B cell (primary cell): Measurements from ENCODE around the gene PCMTD2. TPM values are rescaled to one million over a fixed set of nuclear protein-coding genes. Genes with fewer than 3 reads are reported as not detected.
A peak's percentile ranks its signal among the peaks of the same experiment; 100 is the strongest.

Experiments
- ATAC-seq: fragments of 200-7000 bp; cut with Tn5 transposase; one replicate; pipeline ENCODE4 v1.10.0; 2021; ENCODE audit warnings: low read depth, mild to moderate bottlenecking, moderate number of reproducible peaks, moderate library complexity
- CTCF ChIA-PET: fragments of 350-600 bp; sonication (Branson Sonifier 250); formaldehyde crosslinking; loops from one replicate; lab custom pipeline; 2021; ENCODE audit warnings: antibody characterized with exemption, inconsistent platforms; lab: Charles Lee
- POLR2A ChIA-PET: fragments of 350-600 bp; sonication (Branson Sonifier 250); formaldehyde crosslinking; loops from one replicate; lab custom pipeline; 2021; ENCODE audit warnings: antibody characterized with exemption; lab: Charles Lee
- DNase-seq: peaks from one replicate; pipeline ENCODE4 v3.0.0; 2013
- H2AFZ ChIP-seq: 2 replicates; pipeline ENCODE4 v1.6.1; 2012; ENCODE audit warnings: mild to moderate bottlenecking, low read depth, low read length; ENCODE audit not compliant: insufficient read depth, poor library complexity, severe bottlenecking
- H3K27ac ChIP-seq, 2 donors: 1 replicate in 1 of 2; 2 replicates in 1 of 2; pipeline ENCODE4 v1.5.1; 2012 to 2013; ENCODE audit warnings: low read length in 2 of 2, mild to moderate bottlenecking in 2 of 2, moderate library complexity in 1 of 2
- H3K27me3 ChIP-seq, 4 experiments: fragments of 200-600 bp in 1 of 4; sonication (generic) in 1 of 4; replicated peaks in 1 of 4; 1 replicate in 2 of 4; 2 replicates in 2 of 4; pipeline versions ENCODE4 v1.6.1 to v1.7.0; 2013 to 2016; ENCODE audit warnings: low read length in 3 of 4, mild to moderate bottlenecking in 2 of 4, mixed read lengths in 1 of 4, moderate library complexity in 1 of 4; ENCODE audit not compliant: insufficient read depth in 4 of 4, control insufficient read depth in 3 of 4; ENCODE audit errors: control extremely low read depth in 1 of 4
- H3K36me3 ChIP-seq, 2 experiments: replicated peaks in 1 of 2; 1 replicate in 1 of 2; 2 replicates in 1 of 2; pipeline versions ENCODE4 v1.6.1 to v1.7.1; 2013; ENCODE audit warnings: low read length in 1 of 2; ENCODE audit not compliant: insufficient read depth in 2 of 2, control insufficient read depth in 1 of 2; ENCODE audit errors: control extremely low read depth in 1 of 2, extremely low read depth in 1 of 2
- H3K4me1 ChIP-seq, 2 donors: fragments of 200-600 bp in 1 of 2; sonication (generic) in 1 of 2; 1 replicate in 1 of 2; 2 replicates in 1 of 2; pipeline versions ENCODE4 v1.5.1 to v1.6.1; 2013 to 2017; ENCODE audit warnings: low read length in 2 of 2; ENCODE audit not compliant: control insufficient read depth in 2 of 2, insufficient read depth in 2 of 2
- H3K4me2 ChIP-seq: replicated peaks from 2 replicates; pipeline ENCODE3; 2012; ENCODE audit warnings: mild to moderate bottlenecking, low read depth, low read length; ENCODE audit not compliant: poor library complexity, severe bottlenecking
- H3K4me3 ChIP-seq, 5 experiments: fragments of 200-600 bp in 1 of 5; sonication (generic) in 1 of 5; 1 replicate in 3 of 5; 2 replicates in 2 of 5; pipeline versions ENCODE4 v1.5.1 to v1.7.0; 2011 to 2016; ENCODE audit warnings: low read length in 4 of 5, mild to moderate bottlenecking in 4 of 5, low read depth in 2 of 5, control low read depth in 1 of 5, moderate library complexity in 1 of 5; ENCODE audit not compliant: insufficient read depth in 1 of 5; ENCODE audit errors: control extremely low read depth in 1 of 5, extremely low read depth in 1 of 5
- H3K79me2 ChIP-seq: fragments of 200-600 bp; sonication (generic); one replicate; pipeline ENCODE4 v1.6.0; 2016; ENCODE audit warnings: low read length; ENCODE audit not compliant: control insufficient read depth, insufficient read depth
- H3K9ac ChIP-seq: fragments of 200-600 bp; sonication (generic); 2 replicates; pipeline ENCODE4 v1.6.1; 2017; ENCODE audit warnings: mild to moderate bottlenecking, low read length, moderate library complexity
- H3K9me3 ChIP-seq, 3 donors: one replicate each; pipeline versions ENCODE4 v1.6.1 to v1.7.1; 2013; ENCODE audit warnings: low read length in 2 of 3; ENCODE audit not compliant: control insufficient read depth in 2 of 3, insufficient read depth in 1 of 3; ENCODE audit errors: control extremely low read depth in 1 of 3
- H4K20me1 ChIP-seq: 2 replicates; pipeline ENCODE4 v1.6.0; 2012; ENCODE audit warnings: mild to moderate bottlenecking, low read length; ENCODE audit not compliant: insufficient read depth, control insufficient read depth, poor library complexity, severe bottlenecking
- H3K27ac Mint-ChIP-seq: one replicate; pipeline ENCODE4 v1.8.0; 2021; ENCODE audit warnings: mixed read lengths
- H3K27me3 Mint-ChIP-seq: one replicate; pipeline ENCODE4 v1.8.0; 2021; ENCODE audit warnings: mixed read lengths
- H3K4me1 Mint-ChIP-seq: one replicate; pipeline ENCODE4 v1.8.0; 2021; ENCODE audit warnings: mixed read lengths
- H3K4me3 Mint-ChIP-seq: one replicate; pipeline ENCODE4 v1.8.0; 2021; ENCODE audit warnings: mixed read lengths
- H3K9me3 Mint-ChIP-seq: one replicate; pipeline ENCODE4 v1.8.0; 2022; ENCODE audit warnings: mixed read lengths; ENCODE audit not compliant: insufficient read depth
- CTCF ChIP-seq: fragments of 200-600 bp; IDR thresholded peaks from one replicate; pipeline ENCODE4 v1.8.0; 2022; ENCODE audit warnings: antibody characterized with exemption, mild to moderate bottlenecking
- EZH2 ChIP-seq: IDR thresholded peaks from 2 replicates; pipeline ENCODE4 v1.6.1; 2012; ENCODE audit warnings: borderline replicate concordance, low read depth, mild to moderate bottlenecking, moderate library complexity, low read length; ENCODE audit not compliant: insufficient read depth, poor library complexity, severe bottlenecking
- WGBS: methylation state at CpG from one replicate; pipeline ENCODE4 v1.1.5; 2013; ENCODE audit warnings: missing lambda C conversion rate; ENCODE audit not compliant: insufficient coverage; 5-methylcytosine and 5-hydroxymethylcytosine counted together
- intact Hi-C: fragments of 100-400 bp; cut with micrococcal nuclease; formaldehyde crosslinking; loops from one replicate; pipeline ENCODE4 v1.10.0; 2022
- polyA plus RNA-seq: library from polyadenylated mRNA; depleted of rRNA; stranded (reverse); fragments of >200 nt; gene quantifications from 2 replicates; pipeline ENCODE4 v1.2.3, GENCODE V29; 2012
- total RNA-seq, 2 donors: library from RNA; stranded (reverse); fragments of 120-200 nt in 1 of 2; gene quantifications; 1 replicate in 1 of 2; 2 replicates in 1 of 2; pipeline versions ENCODE4 v1.2.3 to v1.2.4, GENCODE V29; 2013 to 2022

The PCMTD2 gene
- total and polyA plus RNA-seq, 2 donors (not counting 1 experiment from before 2014, with no cell fraction given): 39.8 to 131 TPM

GRCh38 chr20:64257107-64257757, 1.7 kb downstream of the PCMTD2 start:
- Histone ChIP-seq H3K4me1 (peaks cover 32 to 33% of the 10 kb centered on the region in 2 donors), H3K27me3 (no peaks in the 10 kb centered on the region), H3K4me3 (peak overlapping the region in 2 of 5 experiments; percentile 64 to 86), H3K9me3 (no peaks in the 10 kb centered on the region), H2AFZ (no peak overlapping the region), H3K27ac (no peak overlapping the region), H3K36me3 (peaks cover 0 to 8% of the 10 kb centered on the region in 2 experiments), H3K4me2 (peak overlapping the region; percentile 98), H4K20me1 (peaks cover 21% of the 10 kb centered on the region), H3K9ac (peak overlapping the region; percentile 78), H3K79me2 (peaks cover 65% of the 10 kb centered on the region)
- POLR2A ChIA-PET: no interaction called here
- Mint-ChIP-seq H3K4me1 (peaks cover 56% of the 10 kb centered on the region), H3K27ac (peak overlapping the region; percentile 98), H3K27me3 (no peaks in the 10 kb centered on the region), H3K9me3 (no peaks in the 10 kb centered on the region), H3K4me3 (peak overlapping the region; percentile 95)
- TF ChIP-seq CTCF (no peak), EZH2 (no peak)
- ATAC-seq: no peak
- no CpG with 5 or more reads among the region's 13 CpGs for WGBS
- CTCF ChIA-PET: interaction anchor here (1.1 kb wide), 1 partner anchor 13 kb away, joined by 3 read pairs; no protein-coding TSS in a partner anchor
- intact Hi-C loops: loop anchor here (5.0 kb wide), 1 partner anchor 180 kb away; the partner anchor contains the start of gene RGS19
- DNase-seq: no peak

- no peak for ATAC-seq
- H4K20me1 ChIP-seq: peaks cover 31% of the 10 kb centered on the region
- no peak overlapping the region for H3K27ac ChIP-seq
- no peak for TF ChIP-seq EZH2
- no peak for TF ChIP-seq CTCF
- Mint-ChIP-seq H3K4me1 (peaks cover 51% of the 10 kb centered on the region), H3K4me3 (peak overlapping the region; percentile 19), H3K9me3 (no peaks in the 10 kb centered on the region), H3K27me3 (no peaks in the 10 kb centered on the region), H3K27ac (no peak overlapping the region)
- no peak overlapping the region for H3K9ac ChIP-seq
- H3K4me2 ChIP-seq: no peak overlapping the region
- no CpG with 5 or more reads among the region's 9 CpGs for WGBS
- H3K9me3 ChIP-seq: no peaks in the 10 kb centered on the region
- intact Hi-C loops: loop anchor here (5.0 kb wide), 1 partner anchor 181 kb away; the partner anchor contains the start of gene RGS19
- peaks cover 26% of the 10 kb centered on the region in 2 donors for H3K4me1 ChIP-seq
- H3K4me3 ChIP-seq: no peak overlapping the region
- H3K36me3 ChIP-seq: peaks cover 0 to 17% of the 10 kb centered on the region in 2 experiments
- peaks cover 75% of the 10 kb centered on the region for H3K79me2 ChIP-seq
- H2AFZ ChIP-seq: no peak overlapping the region
- no peak for DNase-seq
- H3K27me3 ChIP-seq: no peaks in the 10 kb centered on the region
- ChIA-PET CTCF (no interaction called here), POLR2A (no interaction called here)
Observed at GRCh38 chr20:64258071-64258823, 2.7 kb downstream of the PCMTD2 start.
